Measurements from ENCODE around the gene NUFIP1. TPM values are rescaled to one million over a fixed set of nuclear protein-coding genes. Genes with fewer than 3 reads are reported as not detected.
"Not testable (repeated sequence)": the region's sequence is repeated elsewhere in the genome, so short reads cannot be mapped to it uniquely, and the experiment has no call there.

NUFIP1 gene
- total RNA-seq, 1 donor from 2014 or later: 5.6 TPM

DNA sequence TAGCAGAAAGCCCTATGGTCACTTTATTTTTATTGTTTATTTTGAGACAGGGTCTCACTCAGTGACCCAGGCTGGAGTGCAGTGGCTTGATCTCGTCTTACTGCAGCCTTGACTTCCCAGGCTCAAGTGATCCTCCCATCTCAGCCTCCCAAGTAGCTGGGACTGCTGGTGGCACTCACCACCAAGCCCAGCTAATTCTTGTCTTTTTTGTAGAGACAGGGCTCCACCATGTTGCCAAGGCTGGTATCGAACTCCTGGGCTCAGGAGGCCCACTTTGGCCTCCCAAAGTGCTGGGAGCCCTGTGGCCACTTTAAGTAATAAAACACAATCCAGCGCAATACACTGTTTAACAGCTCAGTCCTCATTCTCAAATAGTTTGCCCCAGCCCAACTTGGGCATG lies 69.3 kb downstream of the NUFIP1 start:
- DNase-seq (ENCODE audit: low read depth): no peak

DNA sequence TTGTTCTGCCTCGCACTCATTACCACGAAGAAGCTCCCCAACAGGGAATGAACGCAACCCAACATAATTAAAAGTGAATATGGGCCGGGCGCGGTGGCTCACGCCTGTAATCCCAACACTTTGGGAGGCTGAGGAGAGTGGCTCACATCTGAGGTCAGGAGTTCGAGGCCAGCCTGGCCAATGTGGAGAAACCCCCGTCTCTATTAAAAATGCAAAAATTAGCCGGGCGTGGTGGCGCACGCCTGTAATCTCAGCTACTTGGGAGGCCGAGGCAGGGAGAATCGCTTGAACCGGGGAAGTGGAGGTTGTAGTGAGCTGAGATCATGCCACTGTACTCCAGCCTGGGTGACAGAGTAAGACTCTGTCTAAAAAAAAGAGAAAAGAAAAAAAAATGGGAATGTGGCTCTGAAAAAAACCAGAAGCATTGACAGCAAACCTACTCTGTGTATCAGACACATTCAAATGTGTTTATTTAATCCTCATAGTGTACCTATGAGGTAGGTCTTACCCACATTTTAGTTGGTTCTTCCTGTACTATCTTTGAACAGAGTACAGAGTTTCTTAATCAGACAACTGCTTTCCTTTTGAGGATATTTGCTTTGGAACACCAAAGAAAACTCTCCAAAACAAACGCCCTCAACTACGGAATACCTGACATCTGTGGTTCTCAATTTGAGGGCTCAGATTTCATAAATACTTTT lies 70.0 kb downstream of the NUFIP1 start:
- DNase-seq (ENCODE audit: low read depth): no peak

GRCh38 chr13:44918326-44919103 lies 70.8 kb downstream of the NUFIP1 start:
- peak; percentile 95 for DNase-seq (ENCODE audit: low read depth)

GRCh38 chr13:44917589-44918325 lies 71.5 kb downstream of the NUFIP1 start:
- peak; percentile 97 for DNase-seq (ENCODE audit: low read depth)

DNA sequence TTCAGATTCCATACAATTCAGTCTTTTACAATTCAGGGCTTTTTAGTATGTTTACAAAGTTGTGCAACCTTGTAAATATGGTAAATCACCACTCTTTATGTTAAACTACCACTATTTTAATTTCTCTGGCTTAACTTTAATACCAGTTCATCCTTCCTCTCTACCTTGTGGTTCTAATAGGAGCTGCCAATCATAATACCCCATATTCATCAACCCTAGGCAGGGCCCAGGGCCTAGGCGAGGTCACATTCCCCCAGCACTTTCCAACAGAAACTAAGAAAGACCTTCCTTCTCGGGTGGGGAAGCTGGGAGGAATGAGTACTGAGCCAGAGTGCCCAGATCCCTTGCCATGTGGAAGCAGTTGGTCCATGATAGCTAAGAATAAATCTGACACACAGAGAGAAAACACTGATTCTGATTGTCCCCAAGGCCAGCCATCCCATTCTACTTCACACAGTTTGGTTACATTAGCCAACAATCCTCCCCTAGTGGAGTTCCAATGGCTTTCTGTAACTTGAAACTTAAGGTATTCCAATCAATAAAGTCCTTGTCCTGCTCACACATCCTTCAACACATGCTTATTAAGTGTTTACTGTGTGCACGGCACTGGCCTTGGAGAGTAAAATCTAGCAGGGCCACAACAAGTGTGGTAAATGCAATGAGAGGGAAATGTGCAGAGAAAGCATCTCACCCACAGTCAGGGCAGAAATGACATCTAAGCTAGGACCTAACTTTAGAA lies 76.8 kb downstream of the NUFIP1 start:
- DNase-seq (ENCODE audit: low read depth): no peak

DNA sequence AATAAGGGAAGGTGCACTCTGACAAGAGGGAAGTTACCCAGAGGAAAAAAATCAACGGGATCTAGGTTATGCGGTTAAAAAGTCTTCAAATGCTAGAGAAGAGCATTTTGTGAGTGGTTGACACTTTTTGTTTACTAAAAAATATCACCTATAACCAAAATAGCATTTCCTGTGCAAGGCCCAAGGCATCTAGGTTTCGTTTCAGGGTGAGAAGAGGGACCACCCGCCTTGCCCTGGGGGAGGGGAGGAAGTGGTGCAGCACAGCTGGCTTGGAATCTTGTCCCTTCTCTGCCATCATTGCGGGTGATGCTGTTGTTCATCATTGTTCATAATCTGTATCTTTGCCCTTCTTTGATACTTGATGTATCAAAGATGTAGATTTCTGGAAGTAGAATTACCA lies 80.6 kb downstream of the NUFIP1 start:
- DNase-seq (ENCODE audit: low read depth): no peak

DNA sequence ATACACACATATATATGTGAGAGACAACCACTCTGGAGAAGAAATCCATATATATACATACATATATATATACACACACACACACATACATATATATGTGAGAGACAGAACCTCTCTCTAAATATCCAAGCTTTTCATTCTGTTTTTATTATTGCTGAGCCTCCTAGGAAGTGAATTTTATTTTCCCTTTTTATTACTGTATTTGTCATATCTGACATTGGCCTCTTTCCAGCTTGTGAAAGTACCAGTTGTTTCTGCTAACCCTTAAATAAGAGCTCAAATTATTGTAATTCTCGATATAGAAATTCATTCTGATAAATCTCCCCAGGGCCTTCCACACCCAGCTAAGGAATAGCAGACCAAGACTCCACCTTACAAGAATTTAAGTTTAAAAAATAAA lies 81.0 kb downstream of the NUFIP1 start:
- peak; percentile 56 for DNase-seq (ENCODE audit: low read depth)

- peak; percentile 77 for DNase-seq (ENCODE audit: low read depth)
Observed at GRCh38 chr13:44906713-44907112, 82.6 kb downstream of the NUFIP1 start.

DNA sequence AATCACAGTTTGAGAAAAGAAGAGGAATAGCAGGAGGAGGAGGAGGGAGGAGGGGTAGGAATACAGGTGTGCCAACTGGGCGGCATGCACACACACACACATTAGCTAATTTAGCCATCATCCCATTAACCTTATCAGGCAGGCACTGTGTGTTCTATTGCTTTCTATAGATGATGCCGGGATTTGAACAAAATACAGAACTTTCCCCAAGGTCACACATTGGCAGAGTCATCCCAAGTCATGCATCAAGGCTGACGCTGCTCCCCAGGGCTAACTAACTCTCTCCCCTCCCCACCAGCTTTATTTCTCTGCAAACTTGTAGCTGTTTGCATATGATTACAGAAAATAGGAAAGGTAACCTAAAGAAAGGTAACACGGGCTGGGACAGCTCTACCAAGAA lies 83.0 kb downstream of the NUFIP1 start:
- DNase-seq (ENCODE audit: low read depth): no peak

DNA sequence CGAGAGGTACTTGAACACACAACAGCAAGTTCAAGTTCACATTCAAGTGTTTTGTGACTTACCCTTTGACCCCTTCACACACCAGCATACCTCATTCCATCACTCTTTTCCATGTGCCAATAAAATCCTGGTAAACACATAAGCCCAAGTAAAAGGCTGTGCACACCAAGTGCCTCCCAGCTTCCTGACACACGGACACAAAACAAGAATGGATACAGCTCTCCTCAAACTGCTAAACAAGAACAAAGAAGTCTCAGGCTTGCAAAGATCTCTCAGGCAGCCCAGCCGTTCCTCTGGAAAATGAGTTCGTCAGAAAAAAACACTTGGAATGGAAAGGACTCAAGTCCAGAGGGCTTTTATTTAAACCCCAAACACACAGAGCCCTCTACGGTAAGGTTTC lies 83.7 kb downstream of the NUFIP1 start:
- no peak for DNase-seq (ENCODE audit: low read depth)

- DNase-seq (ENCODE audit: low read depth): peak; percentile 86
Observed at GRCh38 chr13:44904967-44905366, 84.3 kb downstream of the NUFIP1 start.

DNA sequence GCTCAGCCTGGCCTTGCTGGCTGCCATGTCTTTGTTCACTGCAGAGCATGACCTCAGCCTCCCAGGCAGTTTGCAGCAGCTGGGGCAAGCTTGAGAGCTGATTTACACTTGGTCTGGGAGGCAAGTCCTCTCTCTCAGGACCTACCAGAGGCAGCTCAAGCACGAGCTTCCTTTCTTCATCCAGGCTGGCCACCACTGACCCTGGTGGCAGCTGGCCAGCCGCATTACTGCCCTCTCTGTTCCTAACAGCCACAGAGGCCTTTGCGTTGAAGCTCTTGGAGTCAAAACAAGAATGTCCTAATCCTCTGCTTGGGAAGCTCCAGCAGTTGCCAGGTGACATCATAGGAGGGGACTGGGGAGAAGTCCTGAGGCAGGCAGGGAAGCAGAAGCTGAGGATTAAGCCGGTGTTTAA lies 85.7 kb downstream of the NUFIP1 start:
- peak; percentile 98 for DNase-seq (ENCODE audit: low read depth)

GRCh38 chr13:44902738-44903137 lies 86.5 kb downstream of the NUFIP1 start:
- DNase-seq (ENCODE audit: low read depth): no peak

DNA sequence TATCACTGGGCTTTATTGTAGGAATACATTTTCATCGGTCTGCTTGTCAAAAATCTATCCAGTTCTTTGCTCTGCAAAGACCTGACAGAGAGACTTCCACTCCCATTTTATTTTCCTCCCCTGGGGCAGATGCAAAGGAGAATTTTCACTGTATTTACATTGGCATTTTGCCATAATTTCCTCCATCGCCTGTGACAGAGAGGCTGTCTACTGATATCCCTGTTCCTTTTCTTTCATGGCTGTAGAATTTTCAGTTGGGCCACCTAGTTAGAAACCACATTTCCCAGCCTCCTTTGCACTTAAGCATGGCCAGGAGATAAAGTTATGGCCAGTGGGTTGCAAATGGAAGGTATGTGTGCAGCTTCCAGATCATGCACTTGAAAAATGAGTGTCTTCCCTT lies 89.3 kb downstream of the NUFIP1 start:
- DNase-seq (ENCODE audit: low read depth): no peak

DNA sequence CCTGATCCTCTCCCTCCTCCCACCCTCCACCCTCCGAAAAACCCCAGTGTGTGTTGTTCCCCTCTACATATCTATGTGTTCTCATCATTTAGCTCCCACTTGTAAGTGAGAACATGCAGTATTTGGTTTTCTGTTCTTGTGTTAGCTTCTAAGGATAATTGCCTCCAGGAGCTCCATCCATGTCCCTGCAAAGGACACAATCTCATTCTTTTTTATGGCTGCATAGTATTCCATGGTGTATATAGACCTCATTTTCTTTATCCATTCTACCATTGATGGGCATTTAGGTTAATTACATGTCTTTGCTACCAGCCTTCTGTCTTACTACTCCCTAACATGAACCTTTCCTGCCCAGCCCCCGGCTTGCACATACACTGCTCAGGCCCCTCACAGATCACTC lies 91.0 kb downstream of the NUFIP1 start:
- DNase-seq (ENCODE audit: low read depth): not testable (repeated sequence)

- DNase-seq (ENCODE audit: low read depth): no peak
Observed at GRCh38 chr13:44895953-44896335, 93.3 kb downstream of the NUFIP1 start.

- no peak for DNase-seq (ENCODE audit: low read depth)
Observed at GRCh38 chr13:44895264-44895952, 93.9 kb downstream of the NUFIP1 start.

GRCh38 chr13:44894001-44894770 lies 95.1 kb downstream of the NUFIP1 start:
- no peak for DNase-seq (ENCODE audit: low read depth)
